ENCODE results near the gene KAT7. TPM values are rescaled to one million over a fixed set of nuclear protein-coding genes. Genes with fewer than 3 reads are reported as not detected.

The KAT7 gene
- total and polyA plus RNA-seq, 10 of the 15 experiments (the other 5 are each of a cell fraction or from before 2014, with no cell fraction given), result 6.6 to 45.8 (median 26.3) TPM

GRCh38 chr17:49851387-49852291 is 63.2 kb downstream of the KAT7 start (continued):
- TF ChIP-seq, protein P1, sequence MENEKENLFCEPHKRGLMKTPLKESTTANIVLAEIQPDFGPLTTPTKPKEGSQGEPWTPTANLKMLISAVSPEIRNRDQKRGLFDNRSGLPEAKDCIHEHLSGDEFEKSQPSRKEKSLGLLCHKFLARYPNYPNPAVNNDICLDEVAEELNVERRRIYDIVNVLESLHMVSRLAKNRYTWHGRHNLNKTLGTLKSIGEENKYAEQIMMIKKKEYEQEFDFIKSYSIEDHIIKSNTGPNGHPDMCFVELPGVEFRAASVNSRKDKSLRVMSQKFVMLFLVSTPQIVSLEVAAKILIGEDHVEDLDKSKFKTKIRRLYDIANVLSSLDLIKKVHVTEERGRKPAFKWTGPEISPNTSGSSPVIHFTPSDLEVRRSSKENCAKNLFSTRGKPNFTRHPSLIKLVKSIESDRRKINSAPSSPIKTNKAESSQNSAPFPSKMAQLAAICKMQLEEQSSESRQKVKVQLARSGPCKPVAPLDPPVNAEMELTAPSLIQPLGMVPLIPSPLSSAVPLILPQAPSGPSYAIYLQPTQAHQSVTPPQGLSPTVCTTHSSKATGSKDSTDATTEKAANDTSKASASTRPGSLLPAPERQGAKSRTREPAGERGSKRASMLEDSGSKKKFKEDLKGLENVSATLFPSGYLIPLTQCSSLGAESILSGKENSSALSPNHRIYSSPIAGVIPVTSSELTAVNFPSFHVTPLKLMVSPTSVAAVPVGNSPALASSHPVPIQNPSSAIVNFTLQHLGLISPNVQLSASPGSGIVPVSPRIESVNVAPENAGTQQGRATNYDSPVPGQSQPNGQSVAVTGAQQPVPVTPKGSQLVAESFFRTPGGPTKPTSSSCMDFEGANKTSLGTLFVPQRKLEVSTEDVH (IDR thresholded peaks at IDR 0.05; ENCODE audit: low read depth, partially characterized antibody), result peak; percentile 53
- TF ChIP-seq MEF2B (IDR thresholded peaks at IDR 0.05; ENCODE audit: partially characterized antibody, poor library complexity, severe bottlenecking) (peak; percentile 16), HCFC1 (IDR thresholded peaks at IDR 0.05; ENCODE audit: low read length) (no peak), GATAD2B (conservative IDR thresholded peaks at IDR 0.05; ENCODE audit: low read depth) (0 out of 2 replicates have a peak, but pooled peaks have one; percentile 26), HSF1 (IDR thresholded peaks at IDR 0.05; ENCODE audit: low read depth, low read length) (no peak), ATF3 (IDR thresholded peaks at IDR 0.05; ENCODE audit: borderline replicate concordance, extremely low read depth, low read depth, low read length) (no peak), RELA (IDR thresholded peaks at IDR 0.05; ENCODE audit: borderline replicate concordance, partially characterized antibody) (no peak), SMC3 (IDR thresholded peaks at IDR 0.05; ENCODE audit: borderline replicate concordance, low read length) (peak; percentile 31; the same call in 1 of the 2 replicates), RELB (IDR thresholded peaks at IDR 0.05; ENCODE audit: low read depth) (no peak), RUNX3 (IDR thresholded peaks at IDR 0.05; ENCODE audit: low read length) (0 out of 2 replicates have a peak, but pooled peaks have one; percentile 13)
- TF ChIP-seq, protein P2, sequence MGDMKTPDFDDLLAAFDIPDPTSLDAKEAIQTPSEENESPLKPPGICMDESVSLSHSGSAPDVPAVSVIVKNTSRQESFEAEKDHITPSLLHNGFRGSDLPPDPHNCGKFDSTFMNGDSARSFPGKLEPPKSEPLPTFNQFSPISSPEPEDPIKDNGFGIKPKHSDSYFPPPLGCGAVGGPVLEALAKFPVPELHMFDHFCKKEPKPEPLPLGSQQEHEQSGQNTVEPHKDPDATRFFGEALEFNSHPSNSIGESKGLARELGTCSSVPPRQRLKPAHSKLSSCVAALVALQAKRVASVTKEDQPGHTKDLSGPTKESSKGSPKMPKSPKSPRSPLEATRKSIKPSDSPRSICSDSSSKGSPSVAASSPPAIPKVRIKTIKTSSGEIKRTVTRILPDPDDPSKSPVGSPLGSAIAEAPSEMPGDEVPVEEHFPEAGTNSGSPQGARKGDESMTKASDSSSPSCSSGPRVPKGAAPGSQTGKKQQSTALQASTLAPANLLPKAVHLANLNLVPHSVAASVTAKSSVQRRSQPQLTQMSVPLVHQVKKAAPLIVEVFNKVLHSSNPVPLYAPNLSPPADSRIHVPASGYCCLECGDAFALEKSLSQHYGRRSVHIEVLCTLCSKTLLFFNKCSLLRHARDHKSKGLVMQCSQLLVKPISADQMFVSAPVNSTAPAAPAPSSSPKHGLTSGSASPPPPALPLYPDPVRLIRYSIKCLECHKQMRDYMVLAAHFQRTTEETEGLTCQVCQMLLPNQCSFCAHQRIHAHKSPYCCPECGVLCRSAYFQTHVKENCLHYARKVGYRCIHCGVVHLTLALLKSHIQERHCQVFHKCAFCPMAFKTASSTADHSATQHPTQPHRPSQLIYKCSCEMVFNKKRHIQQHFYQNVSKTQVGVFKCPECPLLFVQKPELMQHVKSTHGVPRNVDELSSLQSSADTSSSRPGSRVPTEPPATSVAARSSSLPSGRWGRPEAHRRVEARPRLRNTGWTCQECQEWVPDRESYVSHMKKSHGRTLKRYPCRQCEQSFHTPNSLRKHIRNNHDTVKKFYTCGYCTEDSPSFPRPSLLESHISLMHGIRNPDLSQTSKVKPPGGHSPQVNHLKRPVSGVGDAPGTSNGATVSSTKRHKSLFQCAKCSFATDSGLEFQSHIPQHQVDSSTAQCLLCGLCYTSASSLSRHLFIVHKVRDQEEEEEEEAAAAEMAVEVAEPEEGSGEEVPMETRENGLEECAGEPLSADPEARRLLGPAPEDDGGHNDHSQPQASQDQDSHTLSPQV (IDR thresholded peaks at IDR 0.05), result no peak
- TF ChIP-seq, protein P3, sequence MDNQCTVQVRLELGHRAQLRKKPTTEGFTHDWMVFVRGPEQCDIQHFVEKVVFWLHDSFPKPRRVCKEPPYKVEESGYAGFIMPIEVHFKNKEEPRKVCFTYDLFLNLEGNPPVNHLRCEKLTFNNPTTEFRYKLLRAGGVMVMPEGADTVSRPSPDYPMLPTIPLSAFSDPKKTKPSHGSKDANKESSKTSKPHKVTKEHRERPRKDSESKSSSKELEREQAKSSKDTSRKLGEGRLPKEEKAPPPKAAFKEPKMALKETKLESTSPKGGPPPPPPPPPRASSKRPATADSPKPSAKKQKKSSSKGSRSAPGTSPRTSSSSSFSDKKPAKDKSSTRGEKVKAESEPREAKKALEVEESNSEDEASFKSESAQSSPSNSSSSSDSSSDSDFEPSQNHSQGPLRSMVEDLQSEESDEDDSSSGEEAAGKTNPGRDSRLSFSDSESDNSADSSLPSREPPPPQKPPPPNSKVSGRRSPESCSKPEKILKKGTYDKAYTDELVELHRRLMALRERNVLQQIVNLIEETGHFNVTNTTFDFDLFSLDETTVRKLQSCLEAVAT (IDR thresholded peaks at IDR 0.05), result 0 out of 2 replicates have a peak, but pooled peaks have one; percentile 14

All from GM12878 (cell line).